ENCODE results near the gene RPS27.

DNA sequence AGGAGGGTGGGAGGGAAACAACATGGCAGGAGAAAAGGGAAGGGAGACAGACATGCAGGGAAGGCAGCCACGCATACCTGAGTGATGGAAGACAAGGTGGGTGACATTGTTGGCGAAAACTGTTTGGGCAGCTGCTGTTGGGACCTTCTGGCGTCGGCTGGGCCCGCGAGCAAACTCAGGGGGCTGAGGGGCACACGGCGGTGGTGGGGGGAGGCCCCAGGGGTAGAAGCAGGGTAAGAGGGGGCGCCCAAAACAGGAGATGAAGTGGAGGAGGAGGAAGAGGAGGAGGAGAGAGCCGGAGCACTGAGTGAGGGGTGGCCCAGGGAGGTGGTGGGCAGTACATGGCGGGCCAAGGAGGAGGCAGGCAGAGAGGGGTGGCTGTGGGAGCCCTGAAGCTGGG is 39.4 kb upstream of the RPS27 start:
- TF ChIP-seq POLR2AphosphoS5 (IDR thresholded peaks at IDR 0.05; ENCODE audit: low read depth, low read length), result no peak
- TF ChIP-seq POU2F2 (IDR thresholded peaks at IDR 0.05; ENCODE audit: low read depth, low read length), result no peak
